HepG2 (cell line): ENCODE results near the gene QPCT. TPM values are rescaled to one million over a fixed set of nuclear protein-coding genes. Genes with fewer than 3 reads are reported as not detected.

Experiments used
- ATAC-seq: fragments of 200-7000 bp; cut with Tn5 transposase; 3 replicates; pipeline ENCODE4 v1.9.1; 2020; ENCODE audit warnings: mild to moderate bottlenecking, moderate library complexity
- BruUV-seq: library from RNA; stranded (reverse); fragments of 400-500 nt; replicated peaks from 2 replicates; lab custom pipeline; 2021; lab: Mats Ljungman, UMichigan
- CTCF ChIA-PET: fragments of 300-600 bp; formaldehyde crosslinking; extraction: SDS; loops from one replicate; lab custom pipeline; 2021; ENCODE audit warnings: low total read pairs, inconsistent platforms, low intra/inter-chr PET ratio; lab: Yijun Ruan, JAX
- POLR2A ChIA-PET: fragments of 350-600 bp; sonication (Branson Sonifier 250); formaldehyde crosslinking; loops from one replicate; lab custom pipeline; 2020; ENCODE audit warnings: antibody characterized with exemption, inconsistent platforms; lab: Yijun Ruan, JAX
- DNase-seq: peaks from one replicate; pipeline ENCODE4 v3.0.0-alpha.2; 2015; ENCODE audit warnings: low spot score
- FAIRE-seq: peaks from 3 replicates; lab custom pipeline; 2011; peaks lifted over from hg19 to GRCh38; lab: Jason Lieb, UNC
- H2AFZ ChIP-seq: one replicate; pipeline ENCODE4 v1.6.1; 2011; ENCODE audit warnings: low read length, inconsistent platforms
- H3K27ac ChIP-seq: fragments of 300-600 bp; 3 replicates; pipeline ENCODE4 v1.8.0; 2011; ENCODE audit warnings: mixed run types, mild to moderate bottlenecking, mixed read lengths, low read length, inconsistent platforms; ENCODE audit not compliant: insufficient read depth; ENCODE audit errors: extremely low read length
- H3K27me3 ChIP-seq, 2 experiments: fragments of 200-600 bp in 1 of 2; 2 replicates in 1 of 2; 3 replicates in 1 of 2; pipeline versions ENCODE4 v1.6.0 to v1.8.0; 2011; ENCODE audit warnings: low read length in 2 of 2, mild to moderate bottlenecking in 2 of 2, moderate library complexity in 2 of 2, inconsistent platforms in 1 of 2; ENCODE audit not compliant: insufficient read depth in 2 of 2, control insufficient read depth in 1 of 2
- H3K36me3 ChIP-seq, 2 experiments: fragments of 200-600 bp in 1 of 2; replicated peaks in 1 of 2; 2 replicates in 1 of 2; 3 replicates in 1 of 2; pipeline versions ENCODE4 v1.5.1 to v1.8.0; 2011; ENCODE audit warnings: low read length in 2 of 2, inconsistent platforms in 1 of 2; ENCODE audit not compliant: insufficient read depth in 2 of 2, control insufficient read depth in 1 of 2
- H3K4me1 ChIP-seq: 2 replicates; pipeline ENCODE4 v1.5.1; 2012; ENCODE audit warnings: low read length, inconsistent platforms; ENCODE audit not compliant: insufficient read depth
- H3K4me2 ChIP-seq: 2 replicates; pipeline ENCODE4 v1.6.0; 2011; ENCODE audit warnings: low read depth, low read length, inconsistent platforms
- H3K4me3 ChIP-seq, 3 experiments: fragments of 200-600 bp in 1 of 3; sonication (generic), shearing (Covaris generic) in 1 of 3; replicated peaks in 1 of 3; 2 replicates each; pipeline ENCODE4 v1.5.1; 2011 to 2016; ENCODE audit warnings: low read length in 3 of 3, inconsistent platforms in 2 of 3, low read depth in 2 of 3, mild to moderate bottlenecking in 2 of 3, control low read depth in 1 of 3, mixed read lengths in 1 of 3; ENCODE audit not compliant: insufficient read depth in 1 of 3
- H3K79me2 ChIP-seq: one replicate; pipeline ENCODE4 v1.6.1; 2011; ENCODE audit warnings: low read length, inconsistent platforms; ENCODE audit not compliant: insufficient read depth
- H3K9ac ChIP-seq: 2 replicates; pipeline ENCODE4 v1.6.0; 2011; ENCODE audit warnings: mild to moderate bottlenecking, low read depth, low read length, inconsistent platforms; ENCODE audit not compliant: insufficient read depth
- H3K9me3 ChIP-seq: 2 replicates; pipeline ENCODE4 v1.5.1; 2012; ENCODE audit warnings: mild to moderate bottlenecking, low read length
- H4K20me1 ChIP-seq: 2 replicates; pipeline ENCODE4 v1.6.0; 2011; ENCODE audit warnings: inconsistent platforms, mild to moderate bottlenecking, low read length, moderate library complexity; ENCODE audit not compliant: insufficient read depth
- FOSL2 ChIP-seq: sonication (generic); formaldehyde crosslinking; IDR thresholded peaks from 2 replicates; pipeline ENCODE4 v1.4.0; 2020; ENCODE audit warnings: missing genetic modification reagents
- KDM5A ChIP-seq: fragments of 200-600 bp; sonication (generic); IDR thresholded peaks from 2 replicates; pipeline ENCODE4 v1.7.0; 2018; ENCODE audit warnings: antibody characterized with exemption, mild to moderate bottlenecking, low read length, borderline replicate concordance
- REPIN1 ChIP-seq: sonication (generic); formaldehyde crosslinking; IDR thresholded peaks from 2 replicates; pipeline ENCODE4 v1.8.0; 2022; ENCODE audit warnings: missing genetic modification reagents, low read depth, mild to moderate bottlenecking, borderline replicate concordance
- SETDB1 ChIP-seq: sonication (generic); formaldehyde crosslinking; IDR thresholded peaks from 2 replicates; pipeline ENCODE4 v1.5.1; 2020; ENCODE audit warnings: missing genetic modification reagents, mild to moderate bottlenecking, borderline replicate concordance
- ZBTB8A ChIP-seq: sonication (generic); formaldehyde crosslinking; IDR thresholded peaks from 2 replicates; pipeline ENCODE4 v1.4.0; 2020; ENCODE audit warnings: mild to moderate bottlenecking, low read depth, missing genetic modification reagents, borderline replicate concordance
- ZNF235 ChIP-seq: sonication (generic); formaldehyde crosslinking; IDR thresholded peaks from 2 replicates; pipeline ENCODE4 v1.8.1; 2023; ENCODE audit warnings: mild to moderate bottlenecking, missing genetic modification reagents, borderline replicate concordance
- ZNF644 ChIP-seq: IDR thresholded peaks from 2 replicates; pipeline ENCODE4 v1.6.1; 2016; ENCODE audit warnings: low read depth
- ZNF670 ChIP-seq: sonication (generic); formaldehyde crosslinking; IDR thresholded peaks from 2 replicates; pipeline ENCODE4 v1.8.0; 2022; ENCODE audit warnings: mild to moderate bottlenecking, missing genetic modification reagents, borderline replicate concordance
- ZNF768 ChIP-seq: sonication (generic); formaldehyde crosslinking; IDR thresholded peaks from 2 replicates; pipeline ENCODE4 v1.4.0; 2020; ENCODE audit warnings: missing genetic modification reagents
- WGBS: methylation state at CpG from one replicate; pipeline ENCODE4 v1.1.6; 2017; ENCODE audit warnings: low lambda C conversion rate; 5-methylcytosine and 5-hydroxymethylcytosine counted together
- in situ Hi-C: cut with HindIII; loops from 2 replicates; pipeline ENCODE4 v1.10.0; 2017; ENCODE audit warnings: low pct_unique_long_range_greater_than_20kb; ENCODE audit not compliant: extremely low pct_ligation_motif_present
- intact Hi-C: fragments of 100-400 bp; cut with micrococcal nuclease; formaldehyde crosslinking; loops from one replicate; pipeline ENCODE4 v1.10.0; 2022; ENCODE audit not compliant: unreplicated experiment
- polyA plus RNA-seq, 8 experiments: library from polyadenylated mRNA; depleted of rRNA in 3 of 8; stranded (reverse) in 7 of 8; unstranded in 1 of 8; fragments of >200 nt; fragmentation: Illumina TruSeq in 4 of 8; extraction: Trizol in 4 of 8; gene quantifications; 2 replicates each; pipeline versions ENCODE4 v1.2.1 to v1.2.3, GENCODE V29; 2011 to 2016; ENCODE audit warnings: low read depth in 4 of 8, missing spikeins in 1 of 8, mixed read lengths in 1 of 8; ENCODE audit not compliant: insufficient read depth in 1 of 8
- total RNA-seq, 5 experiments: library from RNA; depleted of rRNA; stranded (reverse); fragments of >200 nt; fragmentation: Illumina TruSeq; extraction: Trizol; gene quantifications; 2 replicates each; pipeline ENCODE4 v1.2.3, GENCODE V29; 2016; ENCODE audit warnings: low read depth in 1 of 5
- TF ChIP-seq, protein P1 (sequence below): sonication (generic); formaldehyde crosslinking; IDR thresholded peaks from 2 replicates; pipeline ENCODE4 v1.4.0; 2020; ENCODE audit warnings: missing genetic modification reagents, borderline replicate concordance

QPCT gene
- total and polyA plus RNA-seq, 2 of the 13 experiments (the other 11 are each of a cell fraction or from before 2014, with no cell fraction given): 0.77 to 1.2 TPM

DNA sequence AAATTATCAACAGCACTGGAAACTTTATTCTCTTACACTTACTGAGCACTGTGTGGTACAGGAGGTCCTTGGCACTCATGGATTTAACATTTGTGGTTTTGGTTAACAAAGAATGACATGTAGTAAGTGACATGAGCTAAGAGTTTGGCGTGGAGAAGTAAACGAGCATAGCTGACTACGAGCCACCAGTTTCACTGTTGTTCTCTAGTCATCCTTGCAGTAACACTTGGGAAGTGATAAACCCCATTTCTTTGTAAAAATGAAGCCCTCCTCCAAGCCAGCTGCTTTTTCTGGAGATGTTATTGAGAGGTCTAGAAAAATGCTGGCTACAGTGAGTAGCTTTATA lies 32.7 kb downstream of the QPCT start (continued):
- TF ChIP-seq, protein P1, sequence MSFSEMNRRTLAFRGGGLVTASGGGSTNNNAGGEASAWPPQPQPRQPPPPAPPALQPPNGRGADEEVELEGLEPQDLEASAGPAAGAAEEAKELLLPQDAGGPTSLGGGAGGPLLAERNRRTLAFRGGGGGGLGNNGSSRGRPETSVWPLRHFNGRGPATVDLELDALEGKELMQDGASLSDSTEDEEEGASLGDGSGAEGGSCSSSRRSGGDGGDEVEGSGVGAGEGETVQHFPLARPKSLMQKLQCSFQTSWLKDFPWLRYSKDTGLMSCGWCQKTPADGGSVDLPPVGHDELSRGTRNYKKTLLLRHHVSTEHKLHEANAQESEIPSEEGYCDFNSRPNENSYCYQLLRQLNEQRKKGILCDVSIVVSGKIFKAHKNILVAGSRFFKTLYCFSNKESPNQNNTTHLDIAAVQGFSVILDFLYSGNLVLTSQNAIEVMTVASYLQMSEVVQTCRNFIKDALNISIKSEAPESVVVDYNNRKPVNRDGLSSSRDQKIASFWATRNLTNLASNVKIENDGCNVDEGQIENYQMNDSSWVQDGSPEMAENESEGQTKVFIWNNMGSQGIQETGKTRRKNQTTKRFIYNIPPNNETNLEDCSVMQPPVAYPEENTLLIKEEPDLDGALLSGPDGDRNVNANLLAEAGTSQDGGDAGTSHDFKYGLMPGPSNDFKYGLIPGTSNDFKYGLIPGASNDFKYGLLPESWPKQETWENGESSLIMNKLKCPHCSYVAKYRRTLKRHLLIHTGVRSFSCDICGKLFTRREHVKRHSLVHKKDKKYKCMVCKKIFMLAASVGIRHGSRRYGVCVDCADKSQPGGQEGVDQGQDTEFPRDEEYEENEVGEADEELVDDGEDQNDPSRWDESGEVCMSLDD: no peak
- TF ChIP-seq, all 625 proteins: peak for 0

DNA sequence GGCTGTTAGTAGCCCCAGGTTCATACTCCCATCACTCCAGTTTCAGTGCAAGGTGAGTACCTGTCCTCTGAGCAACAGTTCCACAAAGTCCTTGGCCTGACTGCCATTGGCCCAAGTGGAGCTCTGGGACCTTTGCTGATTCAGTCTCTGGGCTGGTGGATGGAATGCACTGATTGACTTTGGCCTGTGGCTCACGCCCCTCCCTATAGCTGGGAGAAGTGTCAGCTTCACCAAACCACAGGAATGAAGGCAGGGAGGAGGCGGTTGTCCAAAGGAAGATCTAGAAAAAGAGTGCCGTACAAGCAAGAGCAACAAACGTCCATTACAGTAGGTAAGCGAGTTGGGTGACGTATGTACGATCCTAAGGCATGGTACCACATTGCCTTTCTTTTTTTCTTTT lies 34.0 kb downstream of the QPCT start:
- ChIA-PET CTCF (no interaction called here), POLR2A (no interaction called here)
- H3K27me3 ChIP-seq: 0 out of 5 replicates have a peak, but pooled peaks cover 0 to 3% of the 10 kb centered on the region in 2 experiments
- H3K4me2 ChIP-seq: no peak overlapping the region
- no peak overlapping the region for H3K9ac ChIP-seq
- 32% methylated on average over 7 of the region's 7 CpGs for WGBS
- no peaks in the 10 kb centered on the region for H4K20me1 ChIP-seq
- no peaks in the 10 kb centered on the region for H3K9me3 ChIP-seq
- FAIRE-seq (no peak), ATAC-seq (peak; percentile 67), DNase-seq (peak; percentile 43)
- H3K79me2 ChIP-seq: no peaks in the 10 kb centered on the region
- peaks cover 12% of the 10 kb centered on the region for H3K4me1 ChIP-seq
- in situ Hi-C loops: no loop called here
- H2AFZ ChIP-seq: no peak overlapping the region
- BruUV-seq: no TSS peak
- intact Hi-C loops: no loop called here
- H3K4me3 ChIP-seq: no peak overlapping the region
- H3K27ac ChIP-seq: no peak overlapping the region
- no peaks in the 10 kb centered on the region for H3K36me3 ChIP-seq
- no peak for TF ChIP-seq REPIN1 (CRISPR knock-in tag)
- TF ChIP-seq FOSL2 (CRISPR knock-in tag): peak; percentile 28; the same call in 1 of the 2 replicates
- TF ChIP-seq SETDB1 (CRISPR knock-in tag): no peak
- 0 out of 2 replicates have a peak, but pooled peaks have one; percentile 15 for TF ChIP-seq ZNF644 (CRISPR knock-in tag)
- no peak for TF ChIP-seq ZNF235 (CRISPR knock-in tag)
- TF ChIP-seq ZNF670 (CRISPR knock-in tag): no peak
- TF ChIP-seq KDM5A: no peak
- peak; percentile 59; the same call in 1 of the 2 replicates for TF ChIP-seq ZNF768 (CRISPR knock-in tag)
- no peak for TF ChIP-seq ZBTB8A (CRISPR knock-in tag)
